Neuronal stem cell (in vitro differentiated cells): Measurements from ENCODE around the gene ZNF396. TPM values are rescaled to one million over a fixed set of nuclear protein-coding genes. Genes with fewer than 3 reads are reported as not detected.

Experiments used
- DNase-seq: peaks from one replicate; pipeline ENCODE4 v3.0.0-alpha.2; 2013; ENCODE audit warnings: low spot score
- H2AFZ ChIP-seq: one replicate; pipeline ENCODE4 v1.6.1; 2013; ENCODE audit warnings: mild to moderate bottlenecking, low read length, inconsistent platforms
- H2AK5ac ChIP-seq: 2 replicates; pipeline ENCODE4 v1.6.1; 2013; ENCODE audit warnings: low read depth, mild to moderate bottlenecking, inconsistent platforms, low read length, moderate library complexity, mixed read lengths
- H2BK120ac ChIP-seq: 2 replicates; pipeline ENCODE4 v1.6.1; 2013; ENCODE audit warnings: low read depth, mild to moderate bottlenecking, inconsistent platforms, low read length, moderate library complexity, mixed read lengths
- H2BK12ac ChIP-seq: one replicate; pipeline ENCODE4 v1.6.1; 2013; ENCODE audit warnings: low read length, inconsistent platforms
- H2BK15ac ChIP-seq: 2 replicates; pipeline ENCODE4 v1.6.1; 2013; ENCODE audit warnings: mild to moderate bottlenecking, low read length, inconsistent platforms, mixed read lengths
- H2BK5ac ChIP-seq: one replicate; pipeline ENCODE4 v1.6.1; 2013; ENCODE audit warnings: inconsistent platforms, mild to moderate bottlenecking, low read length, moderate library complexity
- H3K14ac ChIP-seq: one replicate; pipeline ENCODE4 v1.6.1; 2013; ENCODE audit warnings: low read length, inconsistent platforms
- H3K18ac ChIP-seq: 2 replicates; pipeline ENCODE4 v1.6.1; 2013; ENCODE audit warnings: low read length, inconsistent platforms
- H3K23ac ChIP-seq: 2 replicates; pipeline ENCODE4 v1.6.1; 2013; ENCODE audit warnings: low read depth, mild to moderate bottlenecking, mixed read lengths, low read length, inconsistent platforms; ENCODE audit not compliant: poor library complexity
- H3K27ac ChIP-seq: replicated peaks from 3 replicates; pipeline ENCODE4 v1.5.1; 2013; ENCODE audit warnings: low read length, inconsistent platforms
- H3K27me3 ChIP-seq, 3 experiments: 2 replicates each; pipeline ENCODE4 v1.6.1; 2013; ENCODE audit warnings: low read length in 3 of 3, mild to moderate bottlenecking in 2 of 3, inconsistent platforms in 1 of 3, low read depth in 1 of 3, mixed read lengths in 1 of 3, moderate library complexity in 1 of 3; ENCODE audit not compliant: control insufficient read depth in 3 of 3, insufficient read depth in 3 of 3
- H3K36me3 ChIP-seq, 2 donors: replicated peaks in 1 of 2; 2 replicates each; pipeline ENCODE4 v1.6.1; 2013; ENCODE audit warnings: low read length in 2 of 2; ENCODE audit not compliant: control insufficient read depth in 2 of 2, insufficient read depth in 2 of 2
- H3K4ac ChIP-seq: 2 replicates; pipeline ENCODE4 v1.6.1; 2013; ENCODE audit warnings: inconsistent platforms, mild to moderate bottlenecking, low read length, moderate library complexity
- H3K4me1 ChIP-seq, 2 donors: 1 replicate in 1 of 2; 2 replicates in 1 of 2; pipeline ENCODE4 v1.6.1; 2013; ENCODE audit warnings: low read length in 2 of 2, low read depth in 1 of 2; ENCODE audit not compliant: control insufficient read depth in 2 of 2, insufficient read depth in 1 of 2
- H3K4me2 ChIP-seq: one replicate; pipeline ENCODE4 v1.6.1; 2013; ENCODE audit warnings: mild to moderate bottlenecking, low read length, inconsistent platforms; ENCODE audit not compliant: insufficient read depth, poor library complexity, severe bottlenecking
- H3K4me3 ChIP-seq, 2 donors: 2 replicates each; pipeline ENCODE4 v1.5.1; 2013; ENCODE audit warnings: low read length in 2 of 2, mild to moderate bottlenecking in 2 of 2, inconsistent platforms in 1 of 2, moderate library complexity in 1 of 2
- H3K79me1 ChIP-seq: one replicate; pipeline ENCODE4 v1.6.1; 2013; ENCODE audit warnings: low read depth, mild to moderate bottlenecking, inconsistent platforms, low read length, moderate library complexity
- H3K9ac ChIP-seq: one replicate; pipeline ENCODE4 v1.6.1; 2013; ENCODE audit warnings: mild to moderate bottlenecking, low read depth, low read length, inconsistent platforms; ENCODE audit not compliant: poor library complexity
- H3K9me3 ChIP-seq, 2 donors: replicated peaks in 1 of 2; 2 replicates each; pipeline versions ENCODE3 to v1.6.1; 2013; ENCODE audit warnings: low read length in 2 of 2, mild to moderate bottlenecking in 2 of 2, inconsistent platforms in 1 of 2, low read depth in 1 of 2, mixed read lengths in 1 of 2, moderate library complexity in 1 of 2; ENCODE audit not compliant: control insufficient read depth in 2 of 2, insufficient read depth in 1 of 2
- H4K8ac ChIP-seq: one replicate; pipeline ENCODE4 v1.6.1; 2013; ENCODE audit warnings: low read depth, mild to moderate bottlenecking, inconsistent platforms, low read length, moderate library complexity
- H4K91ac ChIP-seq: one replicate; pipeline ENCODE4 v1.6.1; 2013; ENCODE audit warnings: low read length, low read depth, mild to moderate bottlenecking, inconsistent platforms; ENCODE audit not compliant: poor library complexity
- WGBS, 2 donors: extraction: QIAGEN DNeasy Blood & Tissue Kit; methylation state at CpG; one replicate each; pipeline ENCODE4 v1.1.7; 2013; ENCODE audit warnings: missing lambda C conversion rate in 2 of 2, mixed read lengths in 1 of 2; ENCODE audit not compliant: insufficient read length in 2 of 2, insufficient replicate concordance in 1 of 2; ENCODE audit errors: extremely low coverage in 2 of 2; 5-methylcytosine and 5-hydroxymethylcytosine counted together
- polyA plus RNA-seq, 2 experiments: library from polyadenylated mRNA; stranded (reverse); fragments of 200-250 nt; gene quantifications; one replicate each; pipeline ENCODE4 v1.2.3, GENCODE V29; 2013

The ZNF396 gene
- 1.2 TPM for polyA plus RNA-seq (2013, experiment 1 of 2)
- polyA plus RNA-seq (2013, experiment 2 of 2), result 1.1 TPM

- WGBS, 2 donors, result no CpG with 5 or more reads among the region's 78 CpGs
- Histone ChIP-seq H3K18ac (peak within 1 kb of the TSS; percentile 89), H2BK5ac (no peak within 1 kb of the TSS), H3K4me2 (peak within 1 kb of the TSS; percentile 92), H3K79me1 (no peaks in the 10 kb centered on the region), H3K4me3 (peak within 1 kb of the TSS; percentile 64 to 84), H3K9me3 (no peaks in the 10 kb centered on the region), H3K9ac (peak within 1 kb of the TSS; percentile 87), H3K4ac (no peak within 1 kb of the TSS), H3K4me1 (peaks cover 2 to 3% of the 10 kb centered on the region in 2 donors), H2BK15ac (no peak within 1 kb of the TSS), H4K8ac (peak within 1 kb of the TSS; percentile 6), H3K23ac (peak within 1 kb of the TSS; percentile 86), H3K36me3 (no peaks in the 10 kb centered on the region), H3K27me3 (peaks cover 0 to 28% (median 6%) of the 10 kb centered on the region in 3 experiments), H2AK5ac (peak within 1 kb of the TSS; percentile 6), H3K14ac (peak within 1 kb of the TSS; percentile 99), H2AFZ (peak within 1 kb of the TSS; percentile 98), H2BK12ac (no peak within 1 kb of the TSS), H4K91ac (no peak within 1 kb of the TSS), H2BK120ac (peak within 1 kb of the TSS; percentile 22), H3K27ac (no peak within 1 kb of the TSS)
- peak; percentile 45 for DNase-seq
These were observed at the start of gene ZNF396 for GRCh38 chr18:35376742-35377695. Gene ZNF396, minus strand, starts transcription at chr18:35377337. Its CDS starts 3,045 bp downstream, at chr18:35374292.

GRCh38 chr18:35426786-35427185 is 49.6 kb upstream of the ZNF396 start:
- no peaks in the 10 kb centered on the region for H3K4me1 ChIP-seq
- no peak overlapping the region for H3K27ac ChIP-seq
- H3K18ac ChIP-seq, result no peak overlapping the region
- no CpG with 5 or more reads among the region's 5 CpGs for WGBS, 2 donors
- DNase-seq, result no peak
- H3K9me3 ChIP-seq, result no peaks in the 10 kb centered on the region
- no peak overlapping the region for H2AK5ac ChIP-seq
- no peak overlapping the region for H3K4ac ChIP-seq
- H3K27me3 ChIP-seq, result no peaks in the 10 kb centered on the region
- no peak overlapping the region for H3K23ac ChIP-seq
- H2BK12ac ChIP-seq, result no peak overlapping the region
- no peak overlapping the region for H3K9ac ChIP-seq
- H2BK120ac ChIP-seq, result no peak overlapping the region
- H4K8ac ChIP-seq, result no peak overlapping the region
- no peak overlapping the region for H3K14ac ChIP-seq
- no peak overlapping the region for H2BK15ac ChIP-seq
- no peak overlapping the region for H2BK5ac ChIP-seq
- no peaks in the 10 kb centered on the region for H3K36me3 ChIP-seq
- no peak overlapping the region for H3K4me3 ChIP-seq
- H3K79me1 ChIP-seq, result no peaks in the 10 kb centered on the region
- H3K4me2 ChIP-seq, result no peak overlapping the region
- no peak overlapping the region for H2AFZ ChIP-seq
- no peak overlapping the region for H4K91ac ChIP-seq

- no peak overlapping the region for H4K91ac ChIP-seq
- no peak overlapping the region for H2BK120ac ChIP-seq
- H3K18ac ChIP-seq, result no peak overlapping the region
- H2BK15ac ChIP-seq, result no peak overlapping the region
- no peak overlapping the region for H3K23ac ChIP-seq
- H3K79me1 ChIP-seq, result no peaks in the 10 kb centered on the region
- H3K14ac ChIP-seq, result no peak overlapping the region
- no peak overlapping the region for H3K4me3 ChIP-seq
- no peak overlapping the region for H2BK5ac ChIP-seq
- no peak overlapping the region for H2BK12ac ChIP-seq
- H3K9ac ChIP-seq, result no peak overlapping the region
- H4K8ac ChIP-seq, result no peak overlapping the region
- WGBS, 2 donors, result no CpG with 5 or more reads among the region's 3 CpGs
- DNase-seq, result no peak
- no peaks in the 10 kb centered on the region for H3K27me3 ChIP-seq
- no peak overlapping the region for H2AFZ ChIP-seq
- no peaks in the 10 kb centered on the region for H3K4me1 ChIP-seq
- H3K27ac ChIP-seq, result no peak overlapping the region
- H3K36me3 ChIP-seq, result no peaks in the 10 kb centered on the region
- no peak overlapping the region for H2AK5ac ChIP-seq
- H3K4ac ChIP-seq, result no peak overlapping the region
- H3K9me3 ChIP-seq, result peaks cover 0 to 1% of the 10 kb centered on the region in 2 donors
- H3K4me2 ChIP-seq, result no peak overlapping the region
These were observed 47.2 kb upstream of the ZNF396 start for GRCh38 chr18:35424356-35424755.

GRCh38 chr18:35422237-35422636 is 45.1 kb upstream of the ZNF396 start:
- Histone ChIP-seq H3K27ac (no peak overlapping the region), H4K8ac (no peak overlapping the region), H3K9me3 (peaks cover 2 to 4% of the 10 kb centered on the region in 2 donors), H2BK15ac (no peak overlapping the region), H3K79me1 (no peaks in the 10 kb centered on the region), H3K4ac (no peak overlapping the region), H3K9ac (no peak overlapping the region), H4K91ac (no peak overlapping the region), H3K23ac (no peak overlapping the region), H2AFZ (no peak overlapping the region), H2BK12ac (no peak overlapping the region), H2AK5ac (no peak overlapping the region), H3K4me3 (peak overlapping the region in 1 of 2 donors; percentile 25), H2BK5ac (no peak overlapping the region), H3K4me2 (no peak overlapping the region), H3K36me3 (no peaks in the 10 kb centered on the region), H3K18ac (no peak overlapping the region), H3K14ac (no peak overlapping the region), H3K27me3 (no peaks in the 10 kb centered on the region), H2BK120ac (no peak overlapping the region), H3K4me1 (no peaks in the 10 kb centered on the region)
- DNase-seq, result no peak
- no CpG with 5 or more reads among the region's 3 CpGs for WGBS, 2 donors
